ENCODE results near the gene ZNF341. TPM values are rescaled to one million over a fixed set of nuclear protein-coding genes. Genes with fewer than 3 reads are reported as not detected.

ZNF341 gene
- total and polyA plus RNA-seq, 9 of the 15 experiments (the other 6 are each of a cell fraction or from before 2014, with no cell fraction given) = 0.08 to 2.6 (median 1.0) TPM

- TF ChIP-seq ZBTB49 (CRISPR knock-in tag; IDR thresholded peaks at IDR 0.05; ENCODE audit: borderline replicate concordance) (no peak), SMC3 (conservative IDR thresholded peaks at IDR 0.05; ENCODE audit: insufficient read depth, low read depth, low read length) (0 out of 2 replicates have a peak, but pooled peaks have one; percentile 11), SMAD4 (CRISPR knock-in tag; conservative IDR thresholded peaks at IDR 0.05) (peak; percentile 58; the same call in 1 of the 2 replicates), BRD4 (IDR thresholded peaks at IDR 0.05) (no peak), ZNF133 (CRISPR knock-in tag; IDR thresholded peaks at IDR 0.05) (no peak), FOXA3 (CRISPR knock-in tag; conservative IDR thresholded peaks at IDR 0.05 in 1 of 2, IDR thresholded peaks at IDR 0.05 in 1 of 2) (no peak), HDGF (IDR thresholded peaks at IDR 0.05) (0 out of 2 replicates have a peak, but pooled peaks have one; percentile 29), UBTF (IDR thresholded peaks at IDR 0.05; ENCODE audit: borderline replicate concordance in 1 of 2, low read depth in 2 of 2, low read length in 2 of 2) (0 out of 4 replicates have a peak, but pooled peaks of 1 of the 2 experiments have one; percentile 36)
- TF ChIP-seq, protein P1, sequence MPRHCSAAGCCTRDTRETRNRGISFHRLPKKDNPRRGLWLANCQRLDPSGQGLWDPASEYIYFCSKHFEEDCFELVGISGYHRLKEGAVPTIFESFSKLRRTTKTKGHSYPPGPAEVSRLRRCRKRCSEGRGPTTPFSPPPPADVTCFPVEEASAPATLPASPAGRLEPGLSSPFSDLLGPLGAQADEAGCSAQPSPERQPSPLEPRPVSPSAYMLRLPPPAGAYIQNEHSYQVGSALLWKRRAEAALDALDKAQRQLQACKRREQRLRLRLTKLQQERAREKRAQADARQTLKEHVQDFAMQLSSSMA (CRISPR knock-in tag; IDR thresholded peaks at IDR 0.05) = no peak
Measured at GRCh38 chr20:33685328-33686099, 46.3 kb upstream of the ZNF341 start (continued).

Data from K562 (cell line).